ENCODE results near the gene ZBTB7C. TPM values are rescaled to one million over a fixed set of nuclear protein-coding genes. Genes with fewer than 3 reads are reported as not detected.
"Not testable (repeated sequence)": the region's sequence is repeated elsewhere in the genome, so short reads cannot be mapped to it uniquely, and the experiment has no call there.

Gene ZBTB7C
- total RNA-seq, 1 donor from 2014 or later = 2.7 TPM

DNA sequence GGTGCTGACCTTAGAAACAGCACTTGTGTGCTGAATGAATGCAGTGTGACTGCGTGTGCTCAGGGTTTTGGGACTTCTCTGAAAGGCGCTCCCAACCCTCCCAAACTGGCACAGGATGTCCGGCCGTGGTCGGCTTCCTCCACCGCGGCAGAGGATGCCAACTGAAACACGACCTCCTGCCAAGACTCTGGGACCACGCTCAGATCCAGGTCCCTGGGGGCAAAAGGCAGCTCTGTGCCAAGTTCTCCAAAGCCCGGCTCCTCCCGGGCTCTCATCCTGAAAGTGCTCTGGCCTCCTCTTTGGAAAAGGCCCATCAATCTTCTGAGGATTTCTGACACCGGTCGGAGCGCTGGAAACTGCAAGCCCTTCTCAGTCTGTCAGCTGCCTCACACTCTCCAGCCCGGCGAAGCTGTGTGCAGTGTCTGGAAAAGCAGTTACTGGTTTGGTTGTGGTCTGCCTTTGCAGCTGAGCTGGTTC is 32.3 kb upstream of the ZBTB7C start:
- intact Hi-C loops (cut with micrococcal nuclease) = loop anchor here (10.0 kb wide), 1 partner anchor 97 kb away; no protein-coding TSS in a partner anchor
- Histone ChIP-seq H3K4me3 (peak overlapping the region; percentile 40), H3K36me3 (no peaks in the 10 kb centered on the region), H3K9me3 (replicated peaks) (no peaks in the 10 kb centered on the region), H3K4me1 (peaks cover 24% of the 10 kb centered on the region), H3K27ac (replicated peaks) (peak overlapping the region; percentile 41), H3K27me3 (ENCODE audit: low read depth) (peaks cover 10% of the 10 kb centered on the region)
- peak; percentile 52 for DNase-seq
- no peak for TF ChIP-seq CTCF (IDR thresholded peaks at IDR 0.05; ENCODE audit: borderline replicate concordance)

- Histone ChIP-seq H3K9me3 (replicated peaks) (no peaks in the 10 kb centered on the region), H3K4me1 (peaks cover 20% of the 10 kb centered on the region), H3K27ac (replicated peaks) (peak overlapping the region; percentile 41), H3K4me3 (peak overlapping the region; percentile 40), H3K36me3 (no peaks in the 10 kb centered on the region), H3K27me3 (ENCODE audit: low read depth) (peaks cover 15% of the 10 kb centered on the region)
- intact Hi-C loops (cut with micrococcal nuclease) = loop anchor here (10.0 kb wide), 1 partner anchor 96 kb away; no protein-coding TSS in a partner anchor
- TF ChIP-seq CTCF (IDR thresholded peaks at IDR 0.05; ENCODE audit: borderline replicate concordance) = no peak
- DNase-seq = no peak
Observed at GRCh38 chr18:48440924-48441323, 31.7 kb upstream of the ZBTB7C start.

- intact Hi-C loops (cut with micrococcal nuclease) = no loop called here
- Histone ChIP-seq H3K27ac (replicated peaks) (no peak overlapping the region), H3K9me3 (replicated peaks) (no peaks in the 10 kb centered on the region), H3K36me3 (no peaks in the 10 kb centered on the region), H3K4me3 (no peak overlapping the region), H3K27me3 (ENCODE audit: low read depth) (peaks cover 17% of the 10 kb centered on the region), H3K4me1 (peaks cover 15% of the 10 kb centered on the region)
- no peak for TF ChIP-seq CTCF (IDR thresholded peaks at IDR 0.05; ENCODE audit: borderline replicate concordance)
- no peak for DNase-seq
Observed at GRCh38 chr18:48436907-48437306, 27.7 kb upstream of the ZBTB7C start.

- intact Hi-C loops (cut with micrococcal nuclease); H3K4me1 ChIP-seq; DNase-seq; H3K9me3 ChIP-seq (replicated peaks); H3K4me3 ChIP-seq; H3K36me3 ChIP-seq; H3K27ac ChIP-seq (replicated peaks): not testable (repeated sequence)
- peaks cover 23% of the 10 kb centered on the region for H3K27me3 ChIP-seq (ENCODE audit: low read depth)
Observed at GRCh38 chr18:48434382-48434781, 25.2 kb upstream of the ZBTB7C start.

GRCh38 chr18:48433541-48433940 is 24.4 kb upstream of the ZBTB7C start:
- Histone ChIP-seq H3K9me3 (replicated peaks) (no peaks in the 10 kb centered on the region), H3K4me1 (no peaks in the 10 kb centered on the region), H3K4me3 (no peak overlapping the region), H3K27ac (replicated peaks) (no peak overlapping the region), H3K36me3 (no peaks in the 10 kb centered on the region), H3K27me3 (ENCODE audit: low read depth) (peaks cover 32% of the 10 kb centered on the region)
- no peak for TF ChIP-seq CTCF (IDR thresholded peaks at IDR 0.05; ENCODE audit: borderline replicate concordance)
- no peak for DNase-seq
- intact Hi-C loops (cut with micrococcal nuclease) = no loop called here

DNA sequence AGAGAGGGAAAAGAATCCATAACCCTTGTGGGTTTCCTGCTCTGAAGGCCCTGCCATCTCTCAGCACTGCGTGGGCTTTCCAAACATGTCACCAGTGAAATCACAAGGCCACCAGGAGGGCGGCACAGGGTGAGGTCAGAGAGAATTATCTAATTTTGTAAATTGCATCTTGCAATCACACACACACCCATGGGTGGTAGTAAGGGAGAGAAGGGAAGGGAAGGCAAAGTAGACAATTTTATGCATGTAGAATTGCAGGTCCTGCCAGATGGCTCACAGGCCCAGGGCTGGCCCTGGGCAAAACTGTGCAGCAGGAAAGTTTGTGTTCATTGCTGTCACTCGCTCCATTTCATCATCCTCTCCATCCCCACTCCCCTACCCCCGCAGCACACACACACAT is 21.0 kb upstream of the ZBTB7C start:
- Histone ChIP-seq H3K27ac (replicated peaks) (no peak overlapping the region), H3K4me1 (no peaks in the 10 kb centered on the region), H3K36me3 (no peaks in the 10 kb centered on the region), H3K27me3 (ENCODE audit: low read depth) (peaks cover 41% of the 10 kb centered on the region), H3K9me3 (replicated peaks) (no peaks in the 10 kb centered on the region), H3K4me3 (no peak overlapping the region)
- intact Hi-C loops (cut with micrococcal nuclease) = no loop called here
- TF ChIP-seq CTCF (IDR thresholded peaks at IDR 0.05; ENCODE audit: borderline replicate concordance) = no peak
- DNase-seq = no peak

All from left ventricle myocardium inferior (tissue), 1 donor.